NCI-H774 (cell line): Measurements from ENCODE around the gene NGB.

ENCODE experiments used
- DNase-seq: peaks from one replicate; lab custom pipeline; 2025; lab: John Stamatoyannopoulos, UW

NGB gene

GRCh38 chr14:77230914-77231313 is 40.1 kb downstream of the NGB start:
- no peak for DNase-seq

GRCh38 chr14:77228056-77228455 is 43.0 kb downstream of the NGB start:
- DNase-seq, result no peak

- DNase-seq, result no peak
These were observed 45.0 kb downstream of the NGB start for GRCh38 chr14:77225892-77226557.

- DNase-seq, result no peak
These were observed 45.8 kb downstream of the NGB start for GRCh38 chr14:77225254-77225653.

GRCh38 chr14:77224212-77224611 is 46.8 kb downstream of the NGB start:
- no peak for DNase-seq

GRCh38 chr14:77222546-77223225 is 48.3 kb downstream of the NGB start:
- DNase-seq, result no peak

- DNase-seq, result no peak
These were observed 49.6 kb downstream of the NGB start for GRCh38 chr14:77221241-77221871.

- no peak for DNase-seq
These were observed 50.6 kb downstream of the NGB start for GRCh38 chr14:77220246-77221017.

- DNase-seq, result no peak
These were observed 51.4 kb downstream of the NGB start for GRCh38 chr14:77219591-77219990.

GRCh38 chr14:77217551-77217950 is 53.5 kb downstream of the NGB start:
- no peak for DNase-seq
